ENCODE measurements around the gene AMMECR1L. TPM values are rescaled to one million over a fixed set of nuclear protein-coding genes. Genes with fewer than 3 reads are reported as not detected.
"Not testable (repeated sequence)": the region's sequence is repeated elsewhere in the genome, so short reads cannot be mapped to it uniquely, and the experiment has no call there.

The AMMECR1L gene
- total RNA-seq, 2 experiments from 2014 or later = 9.8 to 17.1 TPM

GRCh38 chr2:127909019-127909418 lies 23.3 kb upstream of the AMMECR1L start:
- H3K9me2 ChIP-seq (ENCODE audit: insufficient read depth, low read length) = no peaks in the 10 kb centered on the region
- BruUV-seq (replicated peaks) = no TSS peak
- TF ChIP-seq CTCF (conservative IDR thresholded peaks at IDR 0.05; ENCODE audit: low read length) (no peak), EZH2phosphoT487 (IDR thresholded peaks at IDR 0.05; ENCODE audit: borderline replicate concordance, low read depth, low read length) (no peak)
- no peaks in the 10 kb centered on the region for H3K4me1 ChIP-seq (ENCODE audit: insufficient read depth, low read length, poor library complexity, severe bottlenecking)
- H3K9me3 ChIP-seq (ENCODE audit: low read length) = no peaks in the 10 kb centered on the region
- H3K36me3 ChIP-seq (ENCODE audit: insufficient read depth, low read length) = no peaks in the 10 kb centered on the region
- H3K4me3 ChIP-seq (ENCODE audit: low read depth, low read length, poor library complexity, severe bottlenecking) = no peak overlapping the region
- no peak overlapping the region for H3K27ac ChIP-seq (ENCODE audit: low read depth, low read length, poor library complexity, severe bottlenecking)
- ChIA-PET POLR2A (interaction anchor here (0.6 to 1.0 kb wide), 4 partner anchors 10 to 401 kb away, joined by 3 to 4 read pairs (median 4); no protein-coding TSS in a partner anchor), CTCF (ENCODE audit: unreplicated experiment) (no interaction called here)
- intact Hi-C loops (cut with micrococcal nuclease; ENCODE audit: unreplicated experiment) = no loop called here
- DNase-seq (ENCODE audit: low spot score) = no peak
- no peaks in the 10 kb centered on the region for H3K79me2 ChIP-seq (ENCODE audit: insufficient read depth, low read depth, low read length)
- H2AFZ ChIP-seq (ENCODE audit: low read length) = no peak overlapping the region
- no peaks in the 10 kb centered on the region for H4K20me1 ChIP-seq (ENCODE audit: insufficient read depth, low read length)
- no peak overlapping the region for H3K4me2 ChIP-seq (ENCODE audit: low read length)

- intact Hi-C loops (cut with micrococcal nuclease; ENCODE audit: unreplicated experiment); H3K4me2 ChIP-seq (ENCODE audit: low read length); H3K9me3 ChIP-seq (ENCODE audit: low read length); DNase-seq (ENCODE audit: low spot score); BruUV-seq (replicated peaks); H2AFZ ChIP-seq (ENCODE audit: low read length); H3K4me3 ChIP-seq (ENCODE audit: low read depth, low read length, poor library complexity, severe bottlenecking); H3K9me2 ChIP-seq (ENCODE audit: insufficient read depth, low read length); CTCF ChIA-PET (ENCODE audit: unreplicated experiment); H3K27ac ChIP-seq (ENCODE audit: low read depth, low read length, poor library complexity, severe bottlenecking); POLR2A ChIA-PET; H3K36me3 ChIP-seq (ENCODE audit: insufficient read depth, low read length); H3K4me1 ChIP-seq (ENCODE audit: insufficient read depth, low read length, poor library complexity, severe bottlenecking); H3K79me2 ChIP-seq (ENCODE audit: insufficient read depth, low read depth, low read length); H4K20me1 ChIP-seq (ENCODE audit: insufficient read depth, low read length): not testable (repeated sequence)
These were observed 22.1 kb upstream of the AMMECR1L start for GRCh38 chr2:127907733-127908400.

GRCh38 chr2:127906206-127906926 lies 20.6 kb upstream of the AMMECR1L start:
- no peak overlapping the region for H3K27ac ChIP-seq (ENCODE audit: low read depth, low read length, poor library complexity, severe bottlenecking)
- CTCF ChIA-PET (ENCODE audit: unreplicated experiment) = no interaction called here
- H3K36me3 ChIP-seq (ENCODE audit: insufficient read depth, low read length) = no peaks in the 10 kb centered on the region
- no peak for DNase-seq (ENCODE audit: low spot score)
- H3K4me3 ChIP-seq (ENCODE audit: low read depth, low read length, poor library complexity, severe bottlenecking) = no peak overlapping the region
- no peaks in the 10 kb centered on the region for H3K4me1 ChIP-seq (ENCODE audit: insufficient read depth, low read length, poor library complexity, severe bottlenecking)
- no peak overlapping the region for H3K4me2 ChIP-seq (ENCODE audit: low read length)
- no TSS peak for BruUV-seq (replicated peaks)
- POLR2A ChIA-PET = no interaction called here
- no peak overlapping the region for H2AFZ ChIP-seq (ENCODE audit: low read length)
- H3K9me2 ChIP-seq (ENCODE audit: insufficient read depth, low read length) = no peaks in the 10 kb centered on the region
- no peak for TF ChIP-seq EZH2phosphoT487 (IDR thresholded peaks at IDR 0.05; ENCODE audit: borderline replicate concordance, low read depth, low read length)
- TF ChIP-seq CTCF (conservative IDR thresholded peaks at IDR 0.05; ENCODE audit: low read length) = no peak
- H4K20me1 ChIP-seq (ENCODE audit: insufficient read depth, low read length) = no peaks in the 10 kb centered on the region
- no peaks in the 10 kb centered on the region for H3K9me3 ChIP-seq (ENCODE audit: low read length)
- H3K79me2 ChIP-seq (ENCODE audit: insufficient read depth, low read depth, low read length) = no peaks in the 10 kb centered on the region
- intact Hi-C loops (cut with micrococcal nuclease; ENCODE audit: unreplicated experiment) = no loop called here
